NCI-H1092 treated with DMSO at 0.1 percent for 48 hours (cell line): ENCODE measurements around the gene CIDEC.
"Not testable (repeated sequence)": the region's sequence is repeated elsewhere in the genome, so short reads cannot be mapped to it uniquely, and the experiment has no call there.

Experiments
- DNase-seq: peaks from one replicate; lab custom pipeline; 2025; lab: John Stamatoyannopoulos, UW

The CIDEC gene

DNA sequence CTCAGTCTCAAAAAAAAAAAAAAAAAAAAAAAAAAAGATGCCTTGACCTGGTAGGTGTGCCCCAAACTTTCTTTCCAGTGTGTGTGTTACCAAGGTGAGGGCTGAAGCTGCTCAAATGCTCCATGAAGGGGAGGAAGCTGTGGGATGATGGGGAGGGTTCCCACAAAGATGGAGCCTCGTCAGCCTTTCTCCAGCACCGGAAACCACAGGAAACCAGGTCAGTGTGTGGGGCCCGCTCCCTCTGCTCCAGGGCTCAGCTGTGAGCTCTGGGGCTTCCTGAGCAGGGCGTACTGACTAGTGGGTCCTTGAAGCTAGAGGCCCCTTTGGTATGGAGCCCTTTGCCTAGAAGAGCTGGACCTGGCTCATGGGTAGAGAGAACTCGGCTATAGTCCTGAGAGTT is 21.9 kb upstream of the CIDEC start:
- no peak for DNase-seq

DNA sequence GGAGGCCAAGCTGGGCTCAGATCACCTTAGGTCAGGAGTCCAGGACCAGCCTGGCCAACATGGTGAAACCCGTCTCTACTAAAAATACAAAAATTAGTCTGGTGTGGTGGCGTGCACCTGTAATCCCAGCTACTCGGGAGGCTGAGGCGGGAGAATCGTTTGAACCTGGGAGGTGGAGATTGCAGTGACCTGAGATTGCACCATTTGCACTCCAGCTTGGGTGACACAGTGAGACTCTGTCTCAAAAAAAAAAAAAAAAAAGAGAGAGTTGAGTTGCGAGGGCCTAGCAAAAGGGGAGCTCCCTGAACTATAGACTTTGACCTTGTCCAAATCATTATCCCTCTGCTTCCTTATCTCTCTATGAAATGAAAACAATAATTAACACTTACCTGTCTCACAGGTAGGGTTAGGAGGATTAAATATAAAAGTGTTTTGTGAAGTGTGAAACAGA is 20.9 kb upstream of the CIDEC start:
- DNase-seq = not testable (repeated sequence)

DNA sequence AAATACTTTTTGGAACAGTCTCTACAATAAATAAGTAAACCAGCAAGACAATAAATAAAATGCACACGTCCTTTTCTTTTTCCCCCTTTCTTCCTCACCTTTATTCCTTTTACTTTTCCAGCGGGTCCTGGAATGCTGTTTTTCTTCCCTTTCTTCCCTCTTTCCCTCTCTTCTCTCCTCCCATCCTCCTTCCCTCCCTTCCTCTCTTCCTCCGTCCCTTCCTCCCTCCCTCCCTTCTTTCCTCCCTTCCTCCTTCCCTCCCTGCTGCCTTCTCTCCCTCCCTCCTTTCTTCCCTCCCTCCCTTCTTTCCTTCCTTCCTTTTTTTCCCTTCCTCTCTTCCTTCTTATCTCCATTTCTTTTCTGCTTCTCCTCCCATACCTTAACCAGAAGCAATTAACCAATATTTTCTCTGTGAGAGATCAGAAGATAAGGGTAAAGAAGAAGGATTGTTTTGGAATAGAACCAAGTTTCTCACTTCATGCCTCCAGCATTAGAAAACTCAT is 19.3 kb upstream of the CIDEC start:
- no peak for DNase-seq

DNA sequence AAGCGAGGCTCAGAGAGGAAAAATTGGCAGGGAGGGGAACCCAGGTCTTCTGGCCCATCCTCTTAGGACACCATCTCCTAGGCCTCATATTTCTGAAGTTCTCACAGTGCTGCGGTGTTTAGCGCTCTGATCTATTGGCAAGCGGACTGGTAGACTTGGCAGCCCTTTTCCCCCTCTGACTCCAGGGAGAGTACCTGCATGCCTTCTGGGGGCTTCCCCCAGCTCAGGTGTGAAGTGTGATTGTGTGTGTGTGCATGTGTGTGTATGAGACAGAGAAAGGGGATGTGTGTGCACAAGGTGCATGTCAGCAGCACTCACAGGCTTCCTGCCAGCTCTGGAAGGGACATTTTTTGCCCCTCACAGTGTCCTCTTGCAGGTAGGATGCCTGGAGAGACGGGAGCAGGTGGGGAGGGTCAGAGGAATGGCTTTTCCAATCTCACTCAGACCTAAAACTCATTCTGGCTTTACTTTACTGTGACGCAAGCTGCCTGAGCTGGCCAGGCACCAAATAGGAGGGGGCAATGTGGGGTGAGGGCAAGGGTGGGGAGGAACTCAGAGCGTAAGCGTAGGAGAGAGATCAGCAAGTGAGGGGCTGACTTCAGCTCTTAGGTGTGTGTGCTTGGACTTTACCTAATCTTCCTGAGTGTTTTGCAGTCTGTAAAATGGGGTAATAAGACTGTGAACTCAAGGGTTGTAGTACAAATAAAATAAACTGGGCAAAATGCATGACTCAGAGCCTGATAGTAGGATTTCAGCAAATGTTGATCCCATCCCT is 18.6 kb upstream of the CIDEC start:
- DNase-seq = no peak

DNA sequence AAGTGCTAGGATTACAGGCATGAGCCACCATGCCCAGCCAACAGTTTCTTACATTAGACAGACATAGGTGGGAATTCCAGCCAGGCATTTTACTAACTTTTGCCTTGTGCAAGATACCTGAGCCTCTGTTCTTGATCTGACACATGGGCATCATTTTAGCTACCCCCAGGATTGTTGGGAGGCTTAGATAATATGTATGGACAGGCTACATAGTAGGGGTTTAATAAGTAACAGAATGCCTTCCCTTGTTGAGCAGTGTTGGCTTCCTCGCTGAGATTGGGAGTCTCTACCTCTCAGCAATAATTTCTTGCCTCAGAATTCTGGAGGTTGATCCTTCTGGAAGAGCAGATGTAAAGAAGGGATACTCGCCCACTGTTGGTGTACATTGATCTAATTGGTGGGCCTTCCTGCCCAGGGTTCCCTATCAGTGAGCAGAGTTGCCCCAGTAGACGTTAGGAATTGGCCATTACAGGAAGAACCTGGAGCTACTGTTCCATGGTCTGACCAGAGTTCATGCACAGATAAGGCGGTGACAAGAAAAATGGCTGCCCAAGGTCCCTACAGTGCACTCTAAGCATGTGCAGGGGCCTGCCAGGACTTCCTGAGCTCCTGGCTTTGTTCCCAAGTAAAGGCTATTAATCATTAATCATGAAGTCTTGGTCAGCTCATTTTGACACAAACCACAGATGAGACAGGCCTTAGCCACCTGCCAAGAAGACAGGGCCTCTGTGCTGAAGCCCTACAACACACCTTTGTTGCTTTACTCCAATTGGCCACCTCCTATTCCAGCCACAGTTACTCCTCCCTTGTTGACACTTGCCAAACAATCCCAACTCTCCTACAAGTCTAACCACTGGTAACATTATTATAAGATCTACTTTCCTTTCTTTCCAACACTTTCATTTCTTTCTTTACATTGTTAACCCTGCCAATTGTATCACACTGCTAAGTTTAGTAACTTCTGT is 17.6 kb upstream of the CIDEC start:
- no peak for DNase-seq

DNA sequence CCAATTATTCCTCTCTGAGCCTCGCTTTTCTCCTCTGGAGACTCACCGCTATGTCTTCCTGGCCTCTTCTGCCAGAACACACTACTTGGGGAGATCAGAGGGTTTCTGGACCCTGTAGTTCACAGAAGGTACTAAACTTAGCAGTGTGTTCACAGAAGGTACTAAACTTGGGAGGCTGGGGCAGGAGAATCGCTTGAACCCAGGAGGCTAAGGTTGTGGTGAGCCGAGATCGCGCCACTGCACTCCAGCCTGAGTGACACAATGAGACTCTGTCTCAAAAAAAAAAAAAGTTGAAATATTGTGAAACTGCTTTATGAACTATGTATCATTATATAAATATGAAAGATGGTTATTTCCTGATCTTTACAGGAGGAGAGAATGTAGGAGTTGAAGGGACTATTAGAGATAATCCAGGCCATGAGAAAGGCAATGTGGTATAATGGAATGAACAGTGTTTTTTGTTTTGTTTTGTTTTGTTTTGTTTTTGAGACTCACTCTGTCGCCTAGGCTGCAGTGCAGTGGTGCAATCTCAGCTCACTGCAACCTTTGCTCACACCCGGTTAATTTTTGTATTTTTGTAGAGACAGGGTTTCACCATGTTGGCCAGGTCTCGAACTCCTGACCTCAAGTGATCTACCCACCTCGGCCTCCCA is 16.8 kb upstream of the CIDEC start:
- DNase-seq = not testable (repeated sequence)

DNA sequence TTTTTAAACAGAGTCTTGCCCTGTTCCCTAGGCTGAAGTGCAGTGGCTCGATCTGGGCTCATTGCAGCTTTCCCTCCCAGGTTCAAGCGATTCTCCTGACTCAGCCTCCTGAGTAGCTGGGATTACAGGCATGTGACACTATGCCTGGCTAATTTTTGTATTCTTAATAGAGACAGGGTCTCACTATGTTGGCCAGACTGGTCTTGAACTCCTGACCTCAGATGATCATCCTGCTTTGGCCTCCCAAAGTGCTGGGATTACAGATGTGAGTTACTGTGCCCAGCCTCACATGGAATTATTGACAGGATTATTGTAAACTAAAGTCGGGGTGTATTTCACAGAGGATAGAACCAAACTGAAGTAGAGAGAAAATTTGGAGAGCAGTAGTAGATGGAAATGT is 15.7 kb upstream of the CIDEC start:
- DNase-seq = not testable (repeated sequence)

DNA sequence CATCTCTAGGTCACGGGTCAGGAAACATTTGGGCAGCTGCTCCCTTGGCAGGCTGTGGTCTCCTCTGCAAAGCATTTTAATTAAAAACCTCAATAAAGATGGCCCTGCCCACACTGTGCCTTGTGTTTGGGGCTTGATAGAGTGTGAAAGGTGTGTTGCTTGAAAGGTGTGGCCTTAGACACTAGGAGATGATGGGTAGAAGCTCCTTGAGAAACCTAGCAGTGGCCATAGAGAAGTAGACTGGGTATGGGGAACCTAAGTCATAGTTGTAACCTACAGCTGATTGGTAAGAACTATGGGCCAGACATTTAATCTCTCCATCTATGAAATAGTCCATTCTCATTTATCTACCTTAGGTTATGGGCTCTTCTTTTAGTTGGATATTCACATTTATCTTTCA is 13.7 kb upstream of the CIDEC start:
- DNase-seq = no peak

DNA sequence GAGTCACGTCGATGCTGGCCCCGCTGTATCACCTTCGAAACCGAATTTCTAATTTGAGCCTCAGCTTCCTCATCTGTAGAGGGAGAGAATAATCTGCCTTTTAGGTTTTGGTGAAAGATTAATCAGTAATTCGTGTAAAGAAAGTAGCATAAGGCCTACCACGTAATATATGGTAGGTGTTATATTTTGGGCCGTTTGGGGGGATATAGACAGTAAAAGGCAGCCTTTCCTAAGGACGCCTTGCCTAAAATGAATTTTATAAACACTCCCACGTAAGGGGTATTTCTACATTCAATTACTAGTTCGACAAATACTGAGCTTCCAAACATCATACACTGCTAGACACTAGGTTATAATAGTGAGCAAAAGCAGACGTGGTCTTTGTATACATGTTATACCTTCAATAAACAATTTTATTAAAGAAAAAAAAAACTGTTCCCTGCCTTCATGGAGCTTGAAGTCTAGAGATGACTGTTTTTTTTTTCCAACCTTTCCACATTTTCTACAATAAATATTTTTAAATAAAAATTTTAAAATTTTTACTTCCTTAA is 11.1 kb upstream of the CIDEC start:
- no peak for DNase-seq

DNA sequence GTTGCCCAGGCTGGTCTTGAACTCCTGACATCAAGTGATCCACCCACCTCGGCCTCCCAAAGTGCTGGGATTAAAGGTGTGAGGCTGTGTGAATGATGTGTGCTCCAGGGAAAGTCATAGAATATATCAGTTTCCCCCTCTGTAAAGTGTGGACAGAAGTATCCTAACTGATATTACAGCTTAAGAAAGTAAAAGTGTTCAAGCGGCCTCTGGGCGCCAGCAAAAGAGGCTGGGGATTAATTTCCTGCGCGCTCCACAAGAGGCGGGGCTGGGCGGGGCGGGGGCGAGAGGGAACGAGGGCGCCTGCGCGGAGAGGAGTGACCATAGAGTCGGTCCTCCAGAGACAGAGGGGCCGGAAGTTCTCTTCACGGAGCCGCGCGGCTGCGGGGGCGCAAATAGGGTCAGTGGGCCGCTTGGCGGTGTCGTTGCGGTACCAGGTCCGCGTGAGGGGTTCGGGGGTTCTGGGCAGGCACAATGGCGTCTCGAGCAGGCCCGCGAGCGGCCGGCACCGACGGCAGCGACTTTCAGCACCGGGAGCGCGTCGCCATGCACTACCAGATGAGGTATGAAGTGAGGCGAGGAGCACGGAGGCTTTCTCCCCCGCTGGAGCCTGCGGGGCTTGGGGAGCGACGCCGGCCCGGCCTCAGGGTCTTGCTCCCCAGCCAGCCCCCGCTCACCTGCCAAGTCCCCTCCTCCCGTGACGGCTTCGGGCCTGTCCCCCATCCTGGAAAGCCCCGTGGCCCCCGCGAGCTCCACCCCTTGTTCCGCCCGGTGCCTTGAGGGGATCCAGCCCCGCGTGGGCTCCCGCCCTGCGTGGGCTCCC is 10.4 kb upstream of the CIDEC start, which contains the start of gene JAGN1:
JAGN1 (plus strand) TSS at position 362 of the 823 bp plus-strand sequence; CDS start at position 475, 113 bp downstream.
- DNase-seq = peak; percentile 81

DNA sequence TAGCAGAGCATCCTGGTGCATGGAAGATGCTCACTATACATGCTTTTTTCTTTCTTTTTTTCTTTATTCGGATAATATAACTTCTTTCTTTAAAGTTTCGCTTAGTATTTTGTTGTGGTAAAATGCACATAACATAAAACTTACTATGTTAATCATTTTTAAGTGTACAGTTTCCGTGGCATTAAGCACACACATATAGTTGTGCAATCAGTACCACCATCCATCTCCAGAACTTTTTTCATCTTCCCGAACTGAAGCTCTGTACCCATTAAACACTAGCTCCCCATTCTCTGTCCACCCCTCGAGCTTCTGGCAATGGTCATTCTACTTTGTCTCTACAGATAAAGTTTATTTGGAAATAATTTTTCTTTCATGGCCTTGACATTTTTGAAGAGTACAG is 9.4 kb upstream of the CIDEC start:
- no peak for DNase-seq

DNA sequence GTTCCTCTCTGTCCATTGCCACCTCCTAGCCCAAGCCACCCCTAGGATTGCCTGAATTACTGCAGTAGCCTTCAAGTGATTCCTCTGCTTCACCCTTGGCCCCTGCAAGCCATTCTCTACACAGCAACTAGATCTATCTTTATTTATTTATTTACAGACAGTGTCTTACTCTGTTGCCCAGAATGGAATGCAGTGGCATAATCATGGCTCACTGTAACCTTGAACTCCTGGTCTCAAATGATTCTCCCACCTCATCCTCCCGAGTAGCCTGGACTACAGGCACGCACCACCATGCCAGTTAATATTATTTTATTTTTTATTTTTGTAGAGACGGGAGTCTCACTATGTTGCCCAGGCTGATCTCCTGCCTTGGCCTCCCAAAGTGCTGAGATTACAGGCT is 8.5 kb upstream of the CIDEC start:
- no peak for DNase-seq

DNA sequence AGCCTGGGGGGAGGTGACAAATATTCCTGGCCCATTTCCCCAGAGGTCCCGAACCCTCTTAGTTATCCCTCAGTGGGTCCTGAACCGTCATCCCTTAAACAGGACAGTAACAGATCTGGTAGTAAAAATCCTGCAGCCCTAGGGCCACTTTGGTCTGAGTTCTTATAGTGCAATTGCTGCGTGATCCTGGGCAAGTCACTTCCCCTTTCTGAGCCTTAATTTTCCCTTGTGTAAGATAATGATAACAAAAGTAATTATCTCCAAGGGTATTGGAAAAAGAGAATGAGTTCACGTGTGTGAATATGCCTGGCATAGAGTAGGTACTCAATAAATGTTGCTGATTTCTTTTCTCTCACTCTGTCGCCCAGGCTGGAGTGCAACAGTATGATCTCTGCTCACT is 7.4 kb upstream of the CIDEC start:
- DNase-seq = no peak

DNA sequence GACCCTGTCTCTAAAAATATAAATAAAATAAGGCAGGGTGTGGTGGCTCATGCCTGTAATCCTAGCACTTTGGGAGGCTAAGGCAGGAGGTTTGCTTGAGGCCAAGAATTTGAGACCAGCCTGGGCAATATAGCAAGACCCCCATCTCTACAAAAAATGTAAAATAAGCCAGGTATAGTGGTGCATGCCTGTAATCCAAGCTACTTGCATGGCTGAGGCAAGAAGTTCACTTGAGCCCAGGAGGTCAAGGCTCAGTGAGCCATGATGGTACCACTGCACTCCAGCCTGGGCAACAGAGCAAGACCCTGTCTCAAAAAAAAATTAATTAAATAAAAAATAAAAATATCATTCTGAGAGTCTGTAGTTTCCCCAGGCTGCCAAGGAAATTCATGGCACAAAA is 6.3 kb upstream of the CIDEC start:
- no peak for DNase-seq

DNA sequence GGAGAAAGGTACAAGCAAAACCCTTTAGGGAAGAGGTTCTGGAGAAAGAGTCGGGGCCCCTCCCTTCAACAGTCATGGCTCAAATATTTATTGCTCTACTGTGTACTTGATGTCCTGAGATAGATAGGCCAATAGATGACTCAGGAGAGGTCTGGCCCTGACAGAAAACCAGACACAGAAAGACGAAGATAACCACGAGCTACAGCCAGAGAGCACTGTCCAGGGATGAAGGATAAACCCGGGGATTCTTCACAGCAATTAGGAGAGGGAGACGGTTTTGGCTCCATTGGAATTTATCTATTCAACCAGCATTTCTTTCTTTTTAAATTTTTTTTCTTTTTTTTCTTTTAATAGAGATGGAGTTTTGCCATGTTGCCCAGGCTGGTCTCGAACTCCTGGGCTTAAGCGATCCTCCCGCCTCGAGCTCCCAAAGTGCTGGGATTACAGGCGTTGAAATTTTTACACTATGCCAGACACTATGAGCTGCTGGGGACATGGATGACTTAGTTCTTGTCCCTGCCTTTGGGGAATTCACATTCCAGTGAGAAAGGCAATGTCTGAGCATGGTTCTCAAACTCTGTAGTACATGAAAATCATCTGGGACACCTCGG is 4.6 kb upstream of the CIDEC start:
- no peak for DNase-seq

DNA sequence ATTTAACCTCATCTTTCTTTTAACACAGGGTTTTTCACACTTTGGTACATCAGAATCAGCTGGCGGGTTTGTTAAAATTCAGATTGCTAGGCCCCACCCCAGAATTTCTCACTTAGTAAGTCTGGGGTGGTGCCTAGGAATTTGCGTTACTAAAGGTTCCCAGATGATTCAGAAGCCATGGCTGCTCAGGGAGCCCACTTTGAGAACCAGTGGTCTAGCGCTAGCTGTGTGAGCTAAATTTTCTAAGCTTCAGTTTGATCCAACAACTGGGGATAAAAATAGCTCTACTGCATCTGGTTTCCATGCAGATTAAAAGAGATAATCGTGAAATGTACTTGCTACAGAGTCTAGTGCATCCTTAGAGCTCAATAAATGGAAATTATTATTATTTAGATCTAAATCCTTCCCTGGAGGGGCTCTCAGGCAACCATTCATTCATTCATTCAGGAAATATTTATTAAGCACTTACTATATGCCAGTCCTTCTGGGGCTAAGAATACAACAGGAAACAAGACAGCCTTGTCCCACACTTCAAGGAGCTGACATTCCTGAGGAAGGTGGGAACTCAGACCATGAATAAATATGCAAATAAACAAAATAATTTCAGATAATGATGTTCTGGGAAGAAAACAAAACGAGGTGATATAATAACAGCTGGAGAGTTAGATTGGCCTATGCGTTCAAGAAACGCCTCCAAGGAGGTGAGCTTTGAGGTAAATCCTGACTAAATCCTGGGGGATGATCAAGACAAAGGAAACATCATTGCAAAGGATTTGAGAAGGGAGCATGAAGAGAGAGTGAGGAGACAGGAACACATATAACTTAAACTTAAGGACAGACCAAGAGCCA is 3.9 kb upstream of the CIDEC start:
- no peak for DNase-seq

DNA sequence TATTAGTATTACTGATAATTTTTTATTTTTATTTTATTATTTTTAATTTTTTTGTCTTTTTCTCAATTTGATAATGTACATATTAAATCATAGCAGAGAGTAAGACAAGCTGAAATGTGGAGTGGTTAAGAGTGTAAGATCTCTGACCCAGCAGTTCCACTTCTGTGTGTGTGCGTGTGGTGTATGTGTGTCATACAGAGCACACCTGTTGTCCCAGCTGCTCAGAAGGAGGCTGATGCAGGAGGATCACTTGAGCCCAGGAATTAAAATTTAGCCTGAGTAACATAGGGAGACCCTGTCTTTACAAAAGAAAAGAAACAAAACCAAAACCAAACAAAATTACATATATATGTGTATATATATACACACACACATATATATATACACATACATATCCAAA is 1.4 kb upstream of the CIDEC start:
- no peak for DNase-seq

DNA sequence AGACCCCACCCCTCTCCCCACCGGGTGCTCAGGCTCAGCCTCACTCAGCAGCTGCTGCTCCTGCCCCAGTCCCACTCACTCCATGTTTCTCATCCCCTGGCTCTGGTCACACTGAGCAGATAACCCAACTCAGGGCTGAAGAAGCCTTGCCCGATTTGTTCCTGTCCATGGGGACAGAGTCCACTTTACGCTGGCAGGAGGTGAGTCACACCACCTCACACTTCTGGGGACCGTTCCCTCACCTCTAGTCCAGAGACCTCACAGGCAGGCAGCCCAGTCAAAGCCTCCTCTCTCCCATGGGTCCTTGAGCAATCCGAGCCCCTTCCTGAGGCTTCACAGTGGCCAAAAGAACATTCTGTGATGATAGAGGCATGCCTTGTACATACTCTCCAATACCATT is 1.4 kb downstream of the CIDEC start:
- DNase-seq = no peak

DNA sequence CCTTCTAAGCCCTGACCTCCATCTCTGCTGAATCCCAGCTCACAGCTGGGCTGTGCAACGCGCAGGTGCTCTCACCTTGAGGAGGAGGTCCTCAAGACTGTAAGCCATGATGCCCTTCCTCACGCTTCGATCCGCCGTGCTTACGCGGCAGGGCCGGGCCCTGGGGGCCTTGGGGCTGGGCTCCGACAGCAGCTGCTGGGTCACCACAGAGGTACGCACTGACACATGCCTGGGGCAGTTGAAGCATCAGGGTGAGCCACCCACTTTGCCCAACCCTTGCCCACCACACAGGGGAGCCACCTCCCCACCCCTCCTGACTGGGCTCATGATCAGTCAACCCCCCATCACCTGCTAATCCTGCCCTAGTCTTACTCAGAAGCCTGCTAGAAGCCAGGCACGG is 3.1 kb downstream of the CIDEC start:
- no peak for DNase-seq

DNA sequence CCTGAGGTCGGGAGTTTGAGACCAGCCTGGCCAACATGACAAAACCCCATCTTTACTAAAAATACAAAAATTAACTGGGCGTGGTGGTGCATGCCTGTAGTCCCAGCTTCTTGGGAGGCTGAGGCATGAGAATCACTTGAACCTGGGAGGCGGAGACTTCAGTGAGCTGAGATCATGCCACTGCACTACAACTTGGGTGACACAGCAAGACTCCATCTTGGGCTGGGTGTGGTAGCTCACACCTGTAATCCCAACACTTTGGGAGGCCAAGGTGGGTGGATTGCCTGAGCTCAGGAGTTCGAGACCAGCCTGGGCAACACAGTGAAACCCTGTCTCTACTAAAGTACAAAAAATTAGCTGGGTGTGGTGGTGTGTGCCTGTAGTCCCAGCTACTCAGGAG is 3.8 kb downstream of the CIDEC start:
- DNase-seq = not testable (repeated sequence)
